ENCODE data around the gene RBPJL. TPM values are rescaled to one million over a fixed set of nuclear protein-coding genes. Genes with fewer than 3 reads are reported as not detected.

Gene RBPJL
- total and polyA plus RNA-seq, 4 donors = not detected

DNA sequence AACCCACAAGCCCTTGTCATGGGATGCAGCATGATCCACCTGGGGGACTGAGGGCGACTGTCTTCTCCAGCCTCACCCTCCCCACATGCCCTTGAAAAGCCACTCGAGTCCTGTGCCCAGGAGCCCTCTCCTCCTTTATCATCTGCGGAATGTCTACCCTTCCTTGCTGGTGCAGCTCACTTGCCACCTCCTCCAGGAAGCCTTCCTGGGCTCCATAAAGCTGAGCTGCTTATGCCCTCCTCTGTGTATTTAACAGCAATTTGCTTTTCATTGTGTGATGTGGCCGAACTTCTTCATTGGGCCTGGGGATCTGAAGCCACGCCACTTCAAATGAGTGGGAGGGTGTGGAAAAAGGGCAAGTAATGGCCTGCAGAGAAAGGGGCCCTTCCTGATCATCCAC, 17.8 kb upstream of the RBPJL start:
- H3K27me3 ChIP-seq (ENCODE audit: control insufficient read depth in 4 of 4, insufficient read depth in 4 of 4, low read length in 3 of 4) = peaks cover 0 to 2% (median 0%) of the 10 kb centered on the region in 4 donors
- WGBS = 89% methylated on average over 5 of the region's 5 CpGs

GRCh38 chr20:45289942-45290676, 16.5 kb upstream of the RBPJL start:
- Histone ChIP-seq H3K9me3 (ENCODE audit: control insufficient read depth in 4 of 4, low read length in 3 of 4) (no peaks in the 10 kb centered on the region), H3K4me3 (ENCODE audit: low read depth in 1 of 3, low read length in 3 of 3) (no peak overlapping the region), H3K4me1 (ENCODE audit: control insufficient read depth in 4 of 4, insufficient read depth in 4 of 4, low read length in 3 of 4) (peaks cover 0 to 12% (median 6%) of the 10 kb centered on the region in 4 donors), H3K27ac (ENCODE audit: low read depth in 1 of 2, low read length in 2 of 2) (no peak overlapping the region), H3K36me3 (ENCODE audit: control insufficient read depth in 4 of 4, insufficient read depth in 3 of 4, low read depth in 1 of 4, low read length in 3 of 4) (no peaks in the 10 kb centered on the region), H3K27me3 (ENCODE audit: control insufficient read depth in 4 of 4, insufficient read depth in 4 of 4, low read length in 3 of 4) (peaks cover 0 to 2% (median 0%) of the 10 kb centered on the region in 4 donors), H3K9ac (ENCODE audit: low read depth in 1 of 2, low read length in 2 of 2) (no peak overlapping the region)
- 81% methylated on average over 13 of the region's 13 CpGs for WGBS
- TF ChIP-seq REST (IDR thresholded peaks at IDR 0.05) = no peak
- DNase-seq (ENCODE audit: low spot score) = no peak

More for the DNA sequence above, 17.8 kb upstream of the RBPJL start:
- Histone ChIP-seq H3K27ac (ENCODE audit: low read depth in 1 of 2, low read length in 2 of 2) (no peak overlapping the region), H3K4me1 (ENCODE audit: control insufficient read depth in 4 of 4, insufficient read depth in 4 of 4, low read length in 3 of 4) (peaks cover 0 to 11% (median 6%) of the 10 kb centered on the region in 4 donors), H3K9ac (ENCODE audit: low read depth in 1 of 2, low read length in 2 of 2) (no peak overlapping the region), H3K9me3 (ENCODE audit: control insufficient read depth in 4 of 4, low read length in 3 of 4) (no peaks in the 10 kb centered on the region), H3K4me3 (ENCODE audit: low read depth in 1 of 3, low read length in 3 of 3) (no peak overlapping the region), H3K36me3 (ENCODE audit: control insufficient read depth in 4 of 4, insufficient read depth in 3 of 4, low read depth in 1 of 4, low read length in 3 of 4) (no peaks in the 10 kb centered on the region)
- TF ChIP-seq ZBTB33 (IDR thresholded peaks at IDR 0.05) (no peak), YY1 (IDR thresholded peaks at IDR 0.05) (no peak), SP1 (IDR thresholded peaks at IDR 0.05) (no peak), FOXA2 (IDR thresholded peaks at IDR 0.05) (no peak), JUND (IDR thresholded peaks at IDR 0.05) (no peak), RXRA (IDR thresholded peaks at IDR 0.05) (no peak), HNF4G (IDR thresholded peaks at IDR 0.05) (no peak), RAD21 (IDR thresholded peaks at IDR 0.05) (no peak), REST (IDR thresholded peaks at IDR 0.05) (no peak), GABPA (IDR thresholded peaks at IDR 0.05 in 1 of 2, conservative IDR thresholded peaks at IDR 0.05 in 1 of 2) (no peak), HNF4A (conservative IDR thresholded peaks at IDR 0.05) (no peak), NR2F2 (IDR thresholded peaks at IDR 0.05) (no peak), FOXA1 (IDR thresholded peaks at IDR 0.05) (no peak)
- TF ChIP-seq, protein P1, sequence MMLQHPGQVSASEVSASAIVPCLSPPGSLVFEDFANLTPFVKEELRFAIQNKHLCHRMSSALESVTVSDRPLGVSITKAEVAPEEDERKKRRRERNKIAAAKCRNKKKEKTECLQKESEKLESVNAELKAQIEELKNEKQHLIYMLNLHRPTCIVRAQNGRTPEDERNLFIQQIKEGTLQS (IDR thresholded peaks at IDR 0.05) = no peak
- DNase-seq (ENCODE audit: low spot score) = no peak
